ENCODE data around the gene GPC4. TPM values are rescaled to one million over a fixed set of nuclear protein-coding genes. Genes with fewer than 3 reads are reported as not detected.

GPC4 gene
- total RNA-seq (under 1 TPM in 3 of 5 donors, not detected in 2; 0.13 to 0.44 (median 0.32) TPM), total RNA-seq (0 to 2.8 (median 0) reads per million in 29 experiments)
- total RNA-seq (2013), result 0.09 TPM

- 3% methylated on average over 17 of the region's 90 CpGs for WGBS (ENCODE audit: insufficient coverage)
- ChIA-PET CTCF (no interaction called here), POLR2A (no interaction called here)
- H3K27ac Mint-ChIP-seq, result no peak within 1 kb of the TSS
- H3K36me3 Mint-ChIP-seq, result no peaks in the 10 kb centered on the region
- peaks cover 19 to 25% of the 10 kb centered on the region in 2 experiments for H3K27me3 ChIP-seq (replicated peaks in 1 of 2; ENCODE audit: control insufficient read depth in 2 of 2, extremely low read depth in 1 of 2, insufficient read depth in 2 of 2, low read length in 1 of 2)
- peak within 1 kb of the TSS; percentile 25 to 62 (median 37) for H3K4me3 Mint-ChIP-seq
- H3K27me3 Mint-ChIP-seq, result peaks cover 49 to 58% of the 10 kb centered on the region in 2 donors
- peak within 1 kb of the TSS in 1 of 2 donors; percentile 52 for H3K4me3 ChIP-seq (ENCODE audit: control insufficient read depth in 1 of 2, extremely low read depth in 1 of 2, low read length in 1 of 2)
- no peaks in the 10 kb centered on the region for H3K4me1 ChIP-seq (ENCODE audit: control insufficient read depth in 1 of 2, extremely low read depth in 1 of 2, insufficient read depth in 2 of 2, low read length in 2 of 2)
- H3K9me3 Mint-ChIP-seq, result no peaks in the 10 kb centered on the region
- no peaks in the 10 kb centered on the region for H3K36me3 ChIP-seq (ENCODE audit: control insufficient read depth in 2 of 2, extremely low read depth in 1 of 2, insufficient read depth in 1 of 2, low read length in 1 of 2)
- no peaks in the 10 kb centered on the region for H3K9me3 ChIP-seq
- DNase-seq (no peak), ATAC-seq (replicated peaks in 1 of 4) (no peak)
- peaks cover 2 to 9% (median 4%) of the 10 kb centered on the region in 3 donors for H3K4me1 Mint-ChIP-seq
- no peak within 1 kb of the TSS for H3K27ac ChIP-seq (ENCODE audit: low read length)
These were observed at the start of gene GPC4 for GRCh38 chrX:133415276-133416105. Gene GPC4 (minus strand): TSS chrX:133415489. CDS start chrX:133414965, 524 bp downstream.

- ATAC-seq (replicated peaks in 1 of 4) (no peak), DNase-seq (no peak)
- Histone ChIP-seq H3K36me3 (ENCODE audit: control insufficient read depth in 2 of 2, extremely low read depth in 1 of 2, insufficient read depth in 1 of 2, low read length in 1 of 2) (no peaks in the 10 kb centered on the region), H3K27ac (ENCODE audit: low read length) (no peak overlapping the region), H3K27me3 (replicated peaks in 1 of 2; ENCODE audit: control insufficient read depth in 2 of 2, extremely low read depth in 1 of 2, insufficient read depth in 2 of 2, low read length in 1 of 2) (no peaks in the 10 kb centered on the region), H3K4me1 (ENCODE audit: control insufficient read depth in 1 of 2, extremely low read depth in 1 of 2, insufficient read depth in 2 of 2, low read length in 2 of 2) (no peaks in the 10 kb centered on the region), H3K9me3 (no peaks in the 10 kb centered on the region), H3K4me3 (ENCODE audit: control insufficient read depth in 1 of 2, extremely low read depth in 1 of 2, low read length in 1 of 2) (no peak overlapping the region)
- no CpG with 5 or more reads among the region's 2 CpGs for WGBS (ENCODE audit: insufficient coverage)
- Mint-ChIP-seq H3K36me3 (no peaks in the 10 kb centered on the region), H3K27me3 (peaks cover 0 to 20% of the 10 kb centered on the region in 2 donors), H3K9me3 (no peaks in the 10 kb centered on the region), H3K4me1 (no peaks in the 10 kb centered on the region), H3K27ac (no peak overlapping the region), H3K4me3 (no peak overlapping the region)
- CTCF ChIA-PET, result no interaction called here
- POLR2A ChIA-PET, result no interaction called here
These were observed 45.9 kb upstream of the GPC4 start for GRCh38 chrX:133461231-133461630.

GRCh38 chrX:133454924-133455323, 39.6 kb upstream of the GPC4 start:
- no peaks in the 10 kb centered on the region for H3K36me3 ChIP-seq (ENCODE audit: control insufficient read depth in 2 of 2, extremely low read depth in 1 of 2, insufficient read depth in 1 of 2, low read length in 1 of 2)
- CTCF ChIA-PET, result no interaction called here
- H3K27ac ChIP-seq (ENCODE audit: low read length), result no peak overlapping the region
- H3K4me3 ChIP-seq (ENCODE audit: control insufficient read depth in 1 of 2, extremely low read depth in 1 of 2, low read length in 1 of 2), result no peak overlapping the region
- WGBS (ENCODE audit: insufficient coverage), result 40% methylated on average over 1 of the region's 5 CpGs
- Mint-ChIP-seq H3K27ac (no peak overlapping the region), H3K4me1 (no peaks in the 10 kb centered on the region), H3K4me3 (no peak overlapping the region), H3K27me3 (peaks cover 2 to 29% of the 10 kb centered on the region in 2 donors), H3K36me3 (no peaks in the 10 kb centered on the region), H3K9me3 (no peaks in the 10 kb centered on the region)
- no peaks in the 10 kb centered on the region for H3K27me3 ChIP-seq (replicated peaks in 1 of 2; ENCODE audit: control insufficient read depth in 2 of 2, extremely low read depth in 1 of 2, insufficient read depth in 2 of 2, low read length in 1 of 2)
- no peaks in the 10 kb centered on the region for H3K9me3 ChIP-seq
- no peaks in the 10 kb centered on the region for H3K4me1 ChIP-seq (ENCODE audit: control insufficient read depth in 1 of 2, extremely low read depth in 1 of 2, insufficient read depth in 2 of 2, low read length in 2 of 2)
- DNase-seq, result no peak
- POLR2A ChIA-PET, result no interaction called here
- ATAC-seq (replicated peaks in 1 of 4), result no peak

GRCh38 chrX:133454491-133454914, 39.2 kb upstream of the GPC4 start:
- CTCF ChIA-PET, result no interaction called here
- no peaks in the 10 kb centered on the region for H3K27me3 ChIP-seq (replicated peaks in 1 of 2; ENCODE audit: control insufficient read depth in 2 of 2, extremely low read depth in 1 of 2, insufficient read depth in 2 of 2, low read length in 1 of 2)
- H3K9me3 Mint-ChIP-seq, result no peaks in the 10 kb centered on the region
- WGBS (ENCODE audit: insufficient coverage), result no CpG with 5 or more reads among the region's 3 CpGs
- DNase-seq (no peak), ATAC-seq (replicated peaks in 1 of 4) (no peak)
- H3K27ac Mint-ChIP-seq, result no peak overlapping the region
- POLR2A ChIA-PET, result no interaction called here
- H3K4me1 ChIP-seq (ENCODE audit: control insufficient read depth in 1 of 2, extremely low read depth in 1 of 2, insufficient read depth in 2 of 2, low read length in 2 of 2), result no peaks in the 10 kb centered on the region
- H3K4me3 Mint-ChIP-seq, result no peak overlapping the region
- H3K36me3 Mint-ChIP-seq, result no peaks in the 10 kb centered on the region
- H3K4me1 Mint-ChIP-seq, result no peaks in the 10 kb centered on the region
- H3K9me3 ChIP-seq, result no peaks in the 10 kb centered on the region
- no peak overlapping the region for H3K4me3 ChIP-seq (ENCODE audit: control insufficient read depth in 1 of 2, extremely low read depth in 1 of 2, low read length in 1 of 2)
- no peaks in the 10 kb centered on the region for H3K36me3 ChIP-seq (ENCODE audit: control insufficient read depth in 2 of 2, extremely low read depth in 1 of 2, insufficient read depth in 1 of 2, low read length in 1 of 2)
- H3K27me3 Mint-ChIP-seq, result peaks cover 2 to 29% of the 10 kb centered on the region in 2 donors
- no peak overlapping the region for H3K27ac ChIP-seq (ENCODE audit: low read length)

DNA sequence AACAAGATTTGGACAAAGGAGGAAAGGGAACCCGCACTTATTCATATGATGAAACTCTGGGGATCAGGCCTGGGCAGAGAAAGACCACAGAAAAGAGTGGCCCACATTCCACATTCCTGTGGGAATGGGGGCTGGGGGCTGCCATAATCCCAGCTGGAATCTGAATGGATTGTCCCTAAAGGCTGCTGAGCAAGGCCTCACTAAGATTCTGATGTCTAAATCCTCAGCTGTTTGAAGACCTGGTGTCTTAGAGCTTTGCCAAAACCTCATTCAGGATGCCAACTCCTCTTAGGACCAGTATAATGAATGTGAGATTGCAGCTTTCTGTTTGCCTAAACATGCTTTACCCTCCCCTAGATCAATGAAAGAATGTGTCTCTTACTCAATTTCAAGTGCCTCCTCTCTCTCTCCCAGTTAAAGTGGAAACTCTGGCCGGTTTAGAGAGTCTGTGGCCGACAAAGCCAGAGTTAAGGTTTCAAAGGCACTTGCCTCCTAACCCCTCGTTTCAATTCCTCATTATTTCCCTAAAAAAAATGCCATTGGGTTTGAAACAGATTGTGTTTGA, 33.3 kb upstream of the GPC4 start:
- H3K9me3 Mint-ChIP-seq, result no peaks in the 10 kb centered on the region
- H3K4me1 Mint-ChIP-seq, result peaks cover 6 to 9% (median 7%) of the 10 kb centered on the region in 3 donors
- CTCF ChIA-PET, result no interaction called here
- no peak for DNase-seq
- WGBS (ENCODE audit: insufficient coverage), result no CpG with 5 or more reads among the region's 4 CpGs
- no peak for ATAC-seq (replicated peaks in 1 of 4)
- no peak overlapping the region for H3K4me3 Mint-ChIP-seq
- Histone ChIP-seq H3K4me1 (ENCODE audit: control insufficient read depth in 1 of 2, extremely low read depth in 1 of 2, insufficient read depth in 2 of 2, low read length in 2 of 2) (no peaks in the 10 kb centered on the region), H3K27ac (ENCODE audit: low read length) (no peak overlapping the region), H3K4me3 (ENCODE audit: control insufficient read depth in 1 of 2, extremely low read depth in 1 of 2, low read length in 1 of 2) (no peak overlapping the region), H3K27me3 (replicated peaks in 1 of 2; ENCODE audit: control insufficient read depth in 2 of 2, extremely low read depth in 1 of 2, insufficient read depth in 2 of 2, low read length in 1 of 2) (no peaks in the 10 kb centered on the region), H3K36me3 (ENCODE audit: control insufficient read depth in 2 of 2, extremely low read depth in 1 of 2, insufficient read depth in 1 of 2, low read length in 1 of 2) (no peaks in the 10 kb centered on the region), H3K9me3 (no peaks in the 10 kb centered on the region)
- peaks cover 3 to 17% of the 10 kb centered on the region in 2 donors for H3K27me3 Mint-ChIP-seq
- POLR2A ChIA-PET, result no interaction called here
- H3K36me3 Mint-ChIP-seq, result no peaks in the 10 kb centered on the region
- no peak overlapping the region for H3K27ac Mint-ChIP-seq

- peaks cover 6 to 9% (median 7%) of the 10 kb centered on the region in 3 donors for H3K4me1 Mint-ChIP-seq
- no peaks in the 10 kb centered on the region for H3K9me3 Mint-ChIP-seq
- no peaks in the 10 kb centered on the region for H3K36me3 ChIP-seq (ENCODE audit: control insufficient read depth in 2 of 2, extremely low read depth in 1 of 2, insufficient read depth in 1 of 2, low read length in 1 of 2)
- H3K4me3 Mint-ChIP-seq, result peak overlapping the region in 1 of 3 donors; percentile 0
- no peaks in the 10 kb centered on the region for H3K36me3 Mint-ChIP-seq
- no peak for DNase-seq
- no peaks in the 10 kb centered on the region for H3K4me1 ChIP-seq (ENCODE audit: control insufficient read depth in 1 of 2, extremely low read depth in 1 of 2, insufficient read depth in 2 of 2, low read length in 2 of 2)
- ChIA-PET POLR2A (no interaction called here), CTCF (no interaction called here)
- no peak overlapping the region for H3K27ac Mint-ChIP-seq
- 10% methylated on average over 7 of the region's 16 CpGs for WGBS (ENCODE audit: insufficient coverage)
- ATAC-seq (replicated peaks in 1 of 4), result no peak
- no peak overlapping the region for H3K4me3 ChIP-seq (ENCODE audit: control insufficient read depth in 1 of 2, extremely low read depth in 1 of 2, low read length in 1 of 2)
- peaks cover 3 to 28% of the 10 kb centered on the region in 2 donors for H3K27me3 Mint-ChIP-seq
- no peaks in the 10 kb centered on the region for H3K27me3 ChIP-seq (replicated peaks in 1 of 2; ENCODE audit: control insufficient read depth in 2 of 2, extremely low read depth in 1 of 2, insufficient read depth in 2 of 2, low read length in 1 of 2)
- no peaks in the 10 kb centered on the region for H3K9me3 ChIP-seq
- no peak overlapping the region for H3K27ac ChIP-seq (ENCODE audit: low read length)
These were observed 29.9 kb upstream of the GPC4 start for GRCh38 chrX:133444952-133445831.

All from T-cell (primary cell).